ENCODE data around the gene PCED1B.

- TF ChIP-seq CTCF (IDR thresholded peaks at IDR 0.05) (no peak), POLR2A (IDR thresholded peaks at IDR 0.05) (no peak), POLR2AphosphoS5 (IDR thresholded peaks at IDR 0.05) (no peak), EP300 (IDR thresholded peaks at IDR 0.05) (no peak)
These were observed 51.6 kb downstream of the PCED1B start for GRCh38 chr12:47131011-47131410.

Data from upper lobe of left lung (tissue), 4 donors.